Heart left ventricle (tissue), 13 donors: ENCODE results near the gene KRT16.

Experiments
- POLR2A ChIP-seq, 2 donors: fragments of 450-650 bp; IDR thresholded peaks; one replicate each; pipeline ENCODE4 v1.6.1; 2017; ENCODE audit warnings: antibody characterized with exemption in 2 of 2, mild to moderate bottlenecking in 2 of 2, moderate library complexity in 2 of 2
- TF ChIP-seq, protein P1 (sequence below), 12 donors: fragments of 200-600 bp; sonication (generic) in 4 of 12; IDR thresholded peaks; one replicate each; pipeline versions ENCODE4 v1.5.0 to v1.8.0; 2018 to 2022; ENCODE audit warnings: antibody characterized with exemption in 12 of 12, mild to moderate bottlenecking in 5 of 12
- donor health status: ischemic (EF 13 %, LVEDD 7.1; RV severe dilation, severe dysfunction).
- donor health status: DM: no; HTN: yes; CAD: no.
- donor health status: DM: no; HTN: no; CAD: no.
- donor health status: ischemic (EF 25% LVEDD 6.9; RV normal size, moderate dysfunction).
- donor health status: ischemic (EF 25% LVEDD 5.7; RV mildly dilated, moderate dysfunction).
- donor health status: ischemic (EF 35%, LVEDD 5.7; RV mildly dilated, moderate dysfunction).
- donor health status: nonischemic (EF 11% LVEDD 7.7; RV severe dilation, severe dysfunction).
- donor health status: DM: yes; HTN: yes; CAD: no.
- donor health status: PGD.
- donor health status: ischemic (EF 29% LVEDD 5.4; RV normal size, mild dysfunction).
- donor health status: nonischemic (EF 23%, LVEDD 6.1; RV moderate dilation, normal function).

DNA sequence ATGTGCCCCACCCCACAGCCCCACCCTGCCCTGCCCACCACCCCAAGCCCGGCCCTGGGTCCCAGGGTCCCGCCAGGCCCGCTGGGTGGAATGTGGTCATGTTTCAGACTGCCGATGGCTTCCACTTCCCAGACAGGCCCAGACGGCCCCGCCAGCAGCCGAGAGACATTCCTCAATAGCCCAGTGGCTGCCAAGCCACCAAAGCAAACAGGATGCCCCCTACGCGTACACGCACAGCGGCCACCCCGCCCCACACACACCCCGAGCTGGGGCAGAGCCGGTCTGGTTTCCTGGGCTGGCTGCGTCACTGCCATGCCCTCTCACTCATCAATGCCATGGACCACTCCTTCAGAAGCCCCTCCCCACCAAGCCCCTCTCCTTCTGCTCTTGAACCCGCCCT lies 13.0 kb upstream of the KRT16 start:
- no peak for TF ChIP-seq POLR2A (IDR thresholded peaks at IDR 0.05)
- TF ChIP-seq, protein P1, sequence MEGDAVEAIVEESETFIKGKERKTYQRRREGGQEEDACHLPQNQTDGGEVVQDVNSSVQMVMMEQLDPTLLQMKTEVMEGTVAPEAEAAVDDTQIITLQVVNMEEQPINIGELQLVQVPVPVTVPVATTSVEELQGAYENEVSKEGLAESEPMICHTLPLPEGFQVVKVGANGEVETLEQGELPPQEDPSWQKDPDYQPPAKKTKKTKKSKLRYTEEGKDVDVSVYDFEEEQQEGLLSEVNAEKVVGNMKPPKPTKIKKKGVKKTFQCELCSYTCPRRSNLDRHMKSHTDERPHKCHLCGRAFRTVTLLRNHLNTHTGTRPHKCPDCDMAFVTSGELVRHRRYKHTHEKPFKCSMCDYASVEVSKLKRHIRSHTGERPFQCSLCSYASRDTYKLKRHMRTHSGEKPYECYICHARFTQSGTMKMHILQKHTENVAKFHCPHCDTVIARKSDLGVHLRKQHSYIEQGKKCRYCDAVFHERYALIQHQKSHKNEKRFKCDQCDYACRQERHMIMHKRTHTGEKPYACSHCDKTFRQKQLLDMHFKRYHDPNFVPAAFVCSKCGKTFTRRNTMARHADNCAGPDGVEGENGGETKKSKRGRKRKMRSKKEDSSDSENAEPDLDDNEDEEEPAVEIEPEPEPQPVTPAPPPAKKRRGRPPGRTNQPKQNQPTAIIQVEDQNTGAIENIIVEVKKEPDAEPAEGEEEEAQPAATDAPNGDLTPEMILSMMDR (IDR thresholded peaks at IDR 0.05) = no peak
